HG02885 (cell line): ENCODE data around the gene CRACDL.

Experiments
- ATAC-seq: cut with Tn5 transposase; IDR thresholded peaks from one replicate; pipeline ENCODE4 v1.9.1; 2021; ENCODE audit warnings: mild to moderate bottlenecking; ENCODE audit not compliant: unreplicated experiment, poor library complexity

CRACDL gene

DNA sequence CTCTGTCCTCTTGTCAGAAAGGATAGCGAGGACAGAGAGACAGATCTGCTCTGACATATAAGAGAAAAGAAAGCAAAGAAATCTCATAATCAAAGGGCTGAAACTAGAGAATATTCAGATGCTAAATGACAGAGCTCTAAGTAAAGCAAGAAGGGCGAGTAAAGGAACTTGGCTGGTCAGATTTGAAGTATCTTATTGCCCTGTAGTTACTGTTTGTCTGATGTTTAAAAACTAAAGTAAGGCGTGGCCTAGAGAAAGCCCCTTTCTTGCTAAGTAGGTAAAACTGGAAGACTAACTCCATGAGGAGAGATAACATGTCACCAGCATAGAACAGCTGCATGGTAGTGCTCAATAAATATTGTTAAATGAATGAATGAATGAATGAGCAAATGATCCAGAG lies 70.0 kb downstream of the CRACDL start:
- ATAC-seq = no peak

GRCh38 chr2:98861601-98862000 lies 74.4 kb downstream of the CRACDL start:
- no peak for ATAC-seq

DNA sequence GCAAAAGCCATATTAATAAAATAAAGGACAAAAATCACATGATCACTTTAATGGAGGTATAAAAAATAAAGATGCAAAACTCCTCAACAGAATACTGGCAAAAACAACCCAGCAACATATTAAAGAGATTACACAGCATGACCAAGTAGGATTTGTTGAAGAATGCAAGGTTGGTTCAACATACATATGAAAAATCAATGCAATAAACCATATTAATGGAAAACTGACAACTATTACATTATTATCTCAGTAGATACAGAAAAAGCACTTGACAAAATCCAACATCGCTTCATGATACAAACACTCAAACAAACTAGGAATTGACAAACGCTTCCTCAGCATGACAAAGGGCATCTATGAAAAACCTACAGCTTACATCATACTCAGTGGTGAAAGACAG lies 76.7 kb downstream of the CRACDL start:
- ATAC-seq = no peak

GRCh38 chr2:98857001-98857400 lies 79.0 kb downstream of the CRACDL start:
- ATAC-seq = no peak

- no peak for ATAC-seq
Observed at GRCh38 chr2:98854682-98855081, 81.3 kb downstream of the CRACDL start.

DNA sequence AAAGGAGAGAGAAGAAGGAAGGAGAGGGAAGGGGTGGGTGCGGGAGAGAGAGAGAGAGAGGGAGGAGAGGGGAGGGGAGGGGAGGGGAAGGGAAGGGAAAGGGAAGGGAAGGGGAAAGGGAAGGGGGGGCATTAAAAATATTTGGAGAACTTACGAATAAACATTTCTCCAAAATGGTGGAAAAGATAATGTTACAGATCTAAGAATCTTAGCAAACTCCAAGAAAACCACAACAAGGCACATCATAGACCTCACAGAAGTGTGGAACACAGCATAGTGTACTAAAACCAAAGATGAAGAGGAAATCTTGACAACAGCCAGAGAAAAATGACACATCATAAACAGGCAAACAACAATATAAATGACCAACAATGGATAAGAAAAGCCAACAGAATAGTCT lies 83.1 kb downstream of the CRACDL start:
- ATAC-seq = no peak

DNA sequence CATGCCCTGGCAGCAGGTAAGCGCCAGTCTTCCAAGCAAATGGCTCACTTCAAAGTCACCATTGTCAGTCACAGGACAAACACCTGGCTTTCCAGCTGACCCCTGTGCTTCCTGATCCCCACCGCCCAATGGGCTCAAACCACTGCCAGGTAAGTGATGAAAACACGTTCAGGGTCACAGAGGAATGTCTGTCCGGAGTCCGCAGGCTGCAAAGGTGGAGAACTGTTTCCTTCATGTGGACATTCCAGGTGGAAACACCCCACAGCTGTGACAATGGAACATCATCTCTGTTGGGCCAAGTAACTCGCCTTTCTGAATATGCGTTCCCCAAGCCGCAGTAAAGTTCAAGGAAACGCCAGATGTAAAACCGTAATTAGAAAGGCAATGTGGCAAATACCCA lies 86.0 kb downstream of the CRACDL start:
- no peak for ATAC-seq

- no peak for ATAC-seq
Observed at GRCh38 chr2:98849113-98849512, 86.9 kb downstream of the CRACDL start.

DNA sequence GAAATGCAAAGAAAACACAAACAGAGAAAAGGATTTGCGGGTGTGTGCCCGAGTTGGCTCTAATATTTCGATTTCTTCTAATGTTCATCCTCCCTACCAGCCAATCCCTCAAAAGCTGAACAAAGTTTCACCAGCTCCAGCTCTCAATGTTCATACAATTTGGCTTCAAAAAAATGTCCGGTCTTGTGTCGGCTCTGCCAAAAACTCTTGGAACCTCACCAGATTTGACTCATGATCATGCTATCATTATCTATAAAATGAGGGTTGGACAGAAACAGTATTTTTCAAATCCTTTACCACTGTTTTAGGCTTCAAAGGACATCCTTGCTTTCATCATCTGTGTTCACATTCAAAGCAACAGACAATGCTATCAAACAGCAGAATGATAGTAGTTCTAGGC lies 88.2 kb downstream of the CRACDL start:
- no peak for ATAC-seq

DNA sequence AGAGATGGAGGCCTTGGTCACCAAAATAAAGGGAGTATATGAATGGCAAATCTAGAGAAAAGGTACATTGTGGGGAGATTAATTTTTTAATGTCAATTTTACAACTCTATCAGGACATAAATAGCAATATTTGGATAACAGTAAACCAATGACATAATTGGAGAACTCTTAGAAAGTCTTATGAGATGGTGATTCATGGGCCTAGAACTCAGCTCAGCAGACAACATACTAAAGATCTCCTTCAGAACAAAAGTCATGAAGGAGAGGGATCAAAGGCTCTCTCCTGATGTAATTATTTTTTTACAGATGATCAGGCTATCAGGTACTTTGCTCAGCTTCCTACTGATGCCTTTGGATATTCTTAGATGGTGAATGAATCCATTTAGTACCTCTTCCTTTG lies 90.0 kb downstream of the CRACDL start:
- no peak for ATAC-seq

DNA sequence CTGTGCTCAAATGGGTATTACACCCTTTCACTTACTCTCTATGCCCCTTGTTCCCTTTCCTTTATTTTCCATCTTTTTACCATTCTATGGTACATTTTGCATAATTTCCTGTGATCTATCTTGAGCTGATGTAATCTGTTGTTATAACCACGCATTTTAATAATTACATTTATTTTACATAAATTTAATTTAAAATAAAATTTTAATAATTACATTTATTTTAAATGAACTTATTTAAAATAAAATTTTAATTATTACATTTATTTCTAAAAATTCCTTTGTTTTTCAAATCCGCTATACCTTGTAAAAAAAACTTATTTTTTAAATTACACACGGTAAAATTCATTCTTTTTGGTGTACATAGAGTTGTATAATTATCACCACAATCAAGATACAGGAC lies 93.9 kb downstream of the CRACDL start:
- ATAC-seq = no peak

GRCh38 chr2:98839292-98839691 lies 96.7 kb downstream of the CRACDL start:
- ATAC-seq = no peak

- ATAC-seq = no peak
Observed at GRCh38 chr2:98835831-98836385, 100.1 kb downstream of the CRACDL start.

DNA sequence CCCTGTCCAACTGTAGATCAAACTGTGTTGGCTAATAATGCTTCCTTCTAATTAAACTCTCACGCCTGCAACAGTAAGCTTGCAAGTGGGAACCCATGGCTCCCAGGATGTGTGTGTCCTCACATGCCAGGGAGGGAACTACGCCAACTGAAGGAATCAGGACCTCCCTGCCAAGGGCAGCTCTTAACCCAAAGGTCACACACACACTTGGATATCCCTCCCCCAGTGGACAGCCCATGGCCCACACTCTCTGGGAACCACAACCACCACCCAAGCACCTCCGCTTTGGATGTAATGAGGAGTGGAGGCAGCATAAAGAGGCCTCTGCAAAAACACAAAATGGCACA lies 102.1 kb downstream of the CRACDL start:
- no peak for ATAC-seq

DNA sequence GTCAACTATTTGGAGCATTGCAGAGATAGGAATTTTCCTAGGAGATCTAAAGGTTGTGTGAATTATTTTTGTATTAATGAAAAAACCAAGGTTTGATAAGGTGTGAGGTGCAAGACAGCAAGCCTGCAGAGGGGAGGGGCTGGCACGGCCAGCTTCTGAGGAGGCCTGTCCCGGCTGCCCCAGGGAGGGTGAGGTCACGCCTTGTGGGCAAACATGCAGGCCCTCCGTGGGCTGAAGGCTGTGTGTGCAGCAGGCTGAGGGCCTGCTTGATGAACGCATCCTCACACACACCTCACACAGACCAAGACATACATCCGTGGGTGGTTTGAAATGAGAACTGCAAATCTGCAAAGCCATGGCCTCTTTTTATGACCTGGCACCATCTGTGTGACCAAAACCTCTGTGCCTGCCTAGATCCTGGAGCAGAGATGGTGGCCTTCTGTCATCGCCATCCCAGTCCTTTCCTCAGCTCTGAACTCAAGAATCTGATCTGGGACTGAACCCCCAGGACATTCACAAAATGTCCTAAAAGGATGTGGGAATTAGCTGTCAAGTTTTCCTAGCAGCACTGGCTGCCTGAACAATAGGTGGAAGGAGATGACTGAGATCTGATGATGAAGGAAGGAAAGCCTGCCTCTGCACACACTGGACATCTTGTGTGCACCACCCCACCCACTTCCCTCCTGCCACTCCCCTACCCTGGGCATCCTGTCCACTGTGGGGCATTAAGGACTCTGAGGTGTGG lies 102.7 kb downstream of the CRACDL start:
- no peak for ATAC-seq

- ATAC-seq = no peak
Observed at GRCh38 chr2:98832172-98832571, 103.9 kb downstream of the CRACDL start.

DNA sequence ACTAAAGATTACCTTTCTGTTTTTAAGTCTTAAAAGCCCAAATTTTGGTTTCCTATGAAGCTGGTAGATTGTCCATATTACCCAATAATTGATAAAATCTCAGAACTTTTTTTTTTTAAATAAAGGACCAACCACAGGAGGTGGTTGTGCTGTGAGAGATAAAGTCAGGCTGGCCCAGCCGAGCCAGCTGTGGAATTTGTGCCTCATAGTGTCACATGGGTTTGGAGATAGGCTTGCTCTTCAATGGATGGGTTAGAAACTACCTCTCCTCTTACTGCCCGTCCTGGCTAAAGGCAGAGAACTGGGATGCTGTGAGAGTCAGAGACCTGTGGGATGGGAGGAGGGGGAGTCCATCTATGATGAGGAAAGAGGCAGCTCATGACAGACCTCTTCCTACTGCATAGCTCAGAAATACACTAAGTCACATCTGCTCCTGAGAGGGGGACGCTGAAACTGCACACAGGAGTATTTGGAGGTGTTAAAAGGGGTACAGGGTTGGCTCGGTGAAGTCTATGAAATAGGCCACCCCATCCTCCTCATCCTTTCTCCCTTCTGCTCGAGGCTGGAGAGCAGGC lies 105.4 kb downstream of the CRACDL start:
- no peak for ATAC-seq

GRCh38 chr2:98829581-98830270 lies 106.3 kb downstream of the CRACDL start:
- no peak for ATAC-seq

- ATAC-seq = no peak
Observed at GRCh38 chr2:98828793-98829371, 107.1 kb downstream of the CRACDL start.

GRCh38 chr2:98828369-98828744 lies 107.7 kb downstream of the CRACDL start:
- ATAC-seq = no peak
